DMS79 treated with DMSO at 0.1 percent for 48 hours (cell line): ENCODE measurements around the gene CLCN7.

Source experiments
- DNase-seq: peaks from one replicate; lab custom pipeline; 2025; lab: John Stamatoyannopoulos, UW

Gene CLCN7

DNA sequence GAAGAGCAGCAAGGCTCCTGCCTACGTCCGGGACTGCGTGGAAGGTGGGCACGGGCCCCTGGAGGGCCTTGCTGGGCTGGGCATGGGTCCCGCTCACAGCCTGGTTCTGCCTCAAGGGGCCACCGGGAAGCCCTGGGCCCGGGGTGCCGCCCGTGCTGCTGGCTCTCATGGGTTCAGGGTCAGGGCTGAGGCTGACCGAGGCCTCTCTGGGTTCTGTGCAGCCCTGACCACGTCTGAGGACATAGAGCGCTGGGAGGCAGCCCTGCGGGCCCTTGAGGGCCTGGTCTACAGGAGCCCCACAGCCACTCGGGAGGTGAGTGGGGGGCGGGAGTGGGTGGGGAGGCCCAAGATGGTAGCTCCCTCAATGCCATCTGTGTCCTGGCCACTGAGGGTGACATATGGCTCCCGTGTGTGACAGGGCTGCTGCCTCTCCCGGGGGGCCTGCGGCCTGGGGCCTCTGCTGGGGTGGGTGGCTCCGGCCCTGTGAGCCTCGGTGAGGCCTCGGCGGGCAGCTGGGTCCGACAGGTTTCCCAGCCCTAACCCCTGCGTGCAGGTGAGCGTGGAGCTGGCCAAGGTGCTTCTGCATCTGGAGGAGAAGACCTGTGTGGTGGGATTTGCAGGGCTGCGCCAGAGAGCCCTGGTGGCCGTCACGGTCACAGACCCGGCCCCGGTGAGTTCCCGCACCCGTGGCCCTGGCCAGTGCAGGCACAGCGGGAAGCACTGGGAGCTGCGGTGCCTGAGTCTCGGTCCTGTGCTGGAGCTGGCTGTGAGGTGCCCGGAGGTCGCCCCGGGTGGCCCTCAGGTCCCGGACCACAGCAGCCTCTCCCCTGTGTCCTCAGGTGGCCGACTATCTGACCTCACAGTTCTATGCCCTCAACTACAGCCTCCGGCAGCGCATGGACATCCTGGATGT lies 27.5 kb upstream of the CLCN7 start:
- no peak for DNase-seq

DNA sequence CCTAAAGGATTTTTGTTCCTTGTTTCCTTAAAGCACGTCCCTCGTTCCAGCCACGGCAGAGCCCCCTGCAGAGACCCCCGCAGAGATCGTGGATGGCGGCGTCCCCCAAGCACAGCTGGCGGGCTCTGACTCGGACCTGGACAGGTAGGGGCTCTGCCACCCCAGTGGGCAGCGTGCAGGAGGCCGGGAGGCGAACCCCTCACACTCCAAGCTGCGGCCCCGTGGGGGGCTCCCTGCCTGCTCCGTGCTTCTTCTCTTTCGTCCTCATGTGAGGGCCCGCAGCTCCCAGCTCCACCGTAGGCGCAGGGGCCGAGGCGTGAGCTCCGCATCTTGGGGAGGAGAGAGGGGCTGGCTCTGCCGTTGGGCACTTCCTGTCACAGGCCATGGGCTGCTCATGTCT lies 26.8 kb upstream of the CLCN7 start:
- no peak for DNase-seq

GRCh38 chr16:1500465-1501150 lies 25.8 kb upstream of the CLCN7 start:
- no peak for DNase-seq

- no peak for DNase-seq
Observed at GRCh38 chr16:1499756-1500464, 25.1 kb upstream of the CLCN7 start.

DNA sequence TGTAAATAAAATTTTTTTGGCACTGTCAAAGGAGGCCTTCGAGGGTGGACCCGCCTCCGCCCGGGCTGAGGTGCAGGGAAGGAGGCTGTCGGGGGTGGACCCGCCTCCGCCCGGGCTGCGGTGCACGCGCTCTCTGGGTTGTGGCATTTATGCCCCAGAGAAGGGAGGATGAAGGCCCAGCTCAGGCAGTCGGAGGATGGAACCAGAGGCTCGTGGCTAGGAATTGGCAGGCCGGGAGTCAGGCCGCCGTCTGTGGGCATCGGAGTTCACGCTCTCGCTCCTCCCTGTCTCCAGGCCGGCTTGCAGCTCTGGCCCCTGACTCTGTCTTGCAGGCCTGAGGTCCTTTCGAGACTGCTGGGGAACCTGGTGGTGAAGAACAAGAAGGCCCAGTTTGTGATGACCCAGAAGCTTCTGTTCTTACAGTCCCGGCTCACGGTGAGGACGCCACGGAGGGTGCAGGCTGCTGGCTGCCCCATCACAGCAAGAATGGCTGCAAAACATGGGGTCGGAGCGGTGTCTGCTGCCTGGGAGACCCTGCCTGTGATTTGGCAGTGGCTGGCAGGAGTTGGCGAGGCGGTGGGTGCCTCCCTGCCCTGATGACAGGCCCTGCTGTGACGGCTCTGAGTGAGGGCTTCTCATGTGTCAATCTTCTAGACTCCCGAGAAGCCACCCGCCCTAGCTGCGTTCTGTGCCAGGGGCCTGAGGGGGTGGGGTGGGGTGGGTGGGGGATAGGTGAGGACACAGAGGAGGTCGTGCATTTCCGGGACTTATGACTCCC lies 24.3 kb upstream of the CLCN7 start:
- no peak for DNase-seq

DNA sequence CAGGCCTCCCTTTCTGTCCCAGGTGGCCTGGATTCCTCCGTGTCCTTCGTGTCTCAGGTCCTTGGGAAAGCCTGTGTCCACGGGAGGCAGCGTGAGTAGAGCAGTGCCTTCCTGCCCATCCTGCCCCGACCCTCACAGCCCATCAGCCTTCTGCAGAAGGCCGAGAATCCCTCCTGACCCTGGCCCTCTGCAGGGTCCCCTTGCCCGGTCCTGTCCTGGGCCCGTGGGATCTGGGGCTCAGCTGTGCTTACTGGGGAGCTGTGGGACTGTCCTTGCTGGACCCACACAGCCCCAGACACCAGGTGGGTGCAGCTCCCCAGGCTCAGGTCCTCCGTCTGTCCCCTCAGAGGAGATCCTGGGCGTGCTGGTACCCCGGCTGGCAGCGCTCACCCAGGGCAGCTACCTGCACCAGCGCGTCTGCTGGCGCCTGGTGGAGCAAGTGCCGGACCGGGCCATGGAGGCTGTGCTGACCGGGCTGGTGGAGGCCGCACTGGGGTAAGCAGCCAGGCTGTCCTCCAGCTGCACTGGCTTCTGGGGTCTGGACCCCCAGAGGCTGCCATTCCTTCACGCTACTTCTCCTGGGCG lies 22.3 kb upstream of the CLCN7 start:
- no peak for DNase-seq

GRCh38 chr16:1496464-1496863 lies 21.6 kb upstream of the CLCN7 start:
- no peak for DNase-seq

DNA sequence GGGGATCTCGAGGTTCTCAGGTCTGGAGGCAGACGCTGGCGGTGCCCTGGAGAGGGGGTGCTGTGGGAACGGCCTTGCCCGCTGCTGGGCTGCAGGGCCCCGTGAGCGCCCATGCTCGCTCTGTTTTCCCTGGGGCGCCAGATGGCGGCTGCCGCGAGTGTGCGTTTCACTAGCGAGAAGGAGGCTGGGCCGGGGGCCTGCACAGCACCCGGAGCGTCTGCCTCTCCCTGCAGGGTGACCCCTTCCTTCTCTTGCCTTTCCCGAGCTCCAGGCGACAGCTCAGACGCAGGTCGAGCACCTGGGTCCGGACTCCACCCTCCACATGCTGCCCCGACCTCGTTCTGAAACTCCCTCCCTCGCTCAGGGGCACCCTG lies 21.0 kb upstream of the CLCN7 start:
- no peak for DNase-seq

DNA sequence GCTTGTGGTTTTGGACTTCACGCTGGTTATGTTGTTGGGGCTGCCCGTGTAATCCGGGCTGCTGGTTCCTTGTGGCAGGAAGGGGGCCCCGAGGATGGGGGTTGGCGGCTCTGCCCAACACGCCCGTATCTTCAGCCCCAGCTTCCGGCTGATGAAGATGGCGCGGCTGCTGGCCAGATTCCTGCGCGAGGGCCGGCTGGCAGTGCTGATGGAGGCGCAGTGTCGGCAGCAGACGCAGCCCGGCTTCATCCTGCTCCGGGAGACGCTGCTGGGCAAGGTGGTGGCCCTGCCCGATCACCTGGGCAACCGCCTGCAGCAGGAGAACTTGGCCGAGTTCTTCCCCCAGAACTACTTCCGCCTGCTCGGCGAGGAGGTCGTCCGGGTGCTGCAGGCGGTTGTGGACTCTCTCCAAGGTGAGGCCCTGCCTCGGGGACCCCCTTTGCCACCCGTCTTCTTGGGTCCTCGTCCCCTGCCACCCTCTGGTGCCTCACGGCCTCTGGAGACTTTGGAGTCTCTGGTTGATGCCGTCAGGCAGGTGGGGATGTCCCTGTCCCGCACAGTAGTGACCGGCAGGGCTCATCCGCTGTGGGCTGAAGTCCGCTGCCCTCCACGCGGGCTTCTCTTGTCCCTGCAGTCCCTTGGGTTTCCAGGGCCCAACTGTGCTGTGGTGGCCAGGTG lies 20.5 kb upstream of the CLCN7 start:
- DNase-seq = no peak

GRCh38 chr16:1494711-1495110 lies 19.9 kb upstream of the CLCN7 start:
- no peak for DNase-seq

DNA sequence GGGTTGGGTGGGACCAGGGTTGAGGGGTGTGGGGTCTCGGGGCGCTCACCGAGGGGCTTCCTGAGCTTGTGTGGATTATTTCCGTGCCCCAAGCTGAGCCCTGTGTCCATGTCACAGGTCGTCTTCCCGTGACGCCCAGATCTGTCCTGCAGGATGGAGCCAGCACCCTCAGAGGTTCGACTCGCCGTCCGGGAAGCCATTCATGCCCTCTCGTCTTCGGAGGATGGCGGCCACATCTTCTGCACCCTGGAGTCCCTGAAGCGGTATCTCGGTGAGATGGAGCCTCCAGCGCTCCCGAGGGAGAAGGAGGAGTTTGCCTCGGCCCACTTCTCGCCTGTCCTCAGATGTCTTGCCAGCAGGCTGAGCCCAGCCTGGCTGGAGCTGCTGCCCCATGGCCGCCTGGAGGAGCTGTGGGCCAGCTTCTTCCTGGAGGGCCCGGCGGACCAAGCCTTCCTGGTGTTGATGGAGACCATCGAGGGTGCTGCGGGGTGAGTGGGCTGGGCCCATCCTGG lies 19.4 kb upstream of the CLCN7 start:
- DNase-seq = no peak

DNA sequence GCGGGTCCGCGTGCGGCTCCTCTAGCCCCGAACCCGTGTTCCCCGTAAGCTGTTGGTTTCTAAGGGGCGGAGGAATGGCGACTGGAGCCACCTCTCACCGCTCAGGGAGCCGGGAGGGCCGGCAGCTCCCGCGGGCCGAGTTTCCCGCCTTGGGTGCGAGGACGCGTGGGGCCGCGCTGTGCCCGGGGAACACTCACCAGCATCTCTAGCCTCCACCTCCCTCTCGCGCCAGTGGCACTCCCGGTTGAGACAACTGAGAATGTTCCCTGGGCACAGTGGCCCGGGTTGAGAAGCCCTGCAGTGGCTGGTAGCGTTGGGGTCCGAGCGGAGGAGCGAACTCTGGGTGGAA lies 18.9 kb upstream of the CLCN7 start:
- no peak for DNase-seq

DNA sequence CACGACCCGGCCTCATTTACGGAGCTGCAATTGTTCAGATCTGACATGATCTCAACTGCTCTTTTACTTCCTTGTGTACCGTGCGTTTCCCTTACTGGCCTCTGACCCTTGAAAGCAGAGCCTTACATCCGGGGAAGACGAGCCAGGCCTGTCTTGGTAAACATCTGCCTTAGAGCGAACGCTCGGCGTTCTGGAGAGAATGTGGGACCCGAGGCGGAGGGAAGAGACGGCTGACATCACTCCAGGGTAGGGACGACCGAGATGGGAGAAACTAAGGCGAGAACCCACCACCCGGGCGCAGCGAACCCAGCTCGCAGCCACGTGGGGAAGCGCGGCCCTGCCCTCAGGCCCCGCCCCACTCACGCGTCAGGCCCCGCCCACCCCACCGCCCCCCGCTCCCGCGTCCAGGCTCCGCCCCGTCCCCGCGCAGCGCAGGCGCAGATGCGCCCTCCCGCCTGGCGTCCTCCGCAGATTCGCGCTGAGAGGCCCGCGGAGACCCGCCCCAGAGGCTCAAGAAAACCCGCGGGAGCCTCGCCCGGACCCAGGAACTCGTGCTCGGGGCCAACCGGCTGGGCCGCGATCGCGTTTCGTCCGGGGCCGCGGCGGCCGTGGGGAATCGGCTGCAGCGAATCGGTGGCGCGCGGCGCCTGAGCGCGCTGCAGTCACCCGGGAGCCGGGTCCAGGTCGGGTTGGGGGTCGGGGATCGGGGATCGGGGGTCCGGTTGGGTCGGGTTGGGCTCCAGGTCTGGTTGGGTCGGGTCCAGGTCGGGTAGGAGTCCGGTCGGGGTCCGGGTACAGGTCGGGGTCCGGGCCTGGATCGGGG lies 18.3 kb upstream of the CLCN7 start, which contains the start of gene TELO2:
TELO2 (plus strand) TSS at position 438 of the 823 bp plus-strand sequence. CDS start 922 bp downstream, outside the sequence.
- DNase-seq = peak; percentile 47

DNA sequence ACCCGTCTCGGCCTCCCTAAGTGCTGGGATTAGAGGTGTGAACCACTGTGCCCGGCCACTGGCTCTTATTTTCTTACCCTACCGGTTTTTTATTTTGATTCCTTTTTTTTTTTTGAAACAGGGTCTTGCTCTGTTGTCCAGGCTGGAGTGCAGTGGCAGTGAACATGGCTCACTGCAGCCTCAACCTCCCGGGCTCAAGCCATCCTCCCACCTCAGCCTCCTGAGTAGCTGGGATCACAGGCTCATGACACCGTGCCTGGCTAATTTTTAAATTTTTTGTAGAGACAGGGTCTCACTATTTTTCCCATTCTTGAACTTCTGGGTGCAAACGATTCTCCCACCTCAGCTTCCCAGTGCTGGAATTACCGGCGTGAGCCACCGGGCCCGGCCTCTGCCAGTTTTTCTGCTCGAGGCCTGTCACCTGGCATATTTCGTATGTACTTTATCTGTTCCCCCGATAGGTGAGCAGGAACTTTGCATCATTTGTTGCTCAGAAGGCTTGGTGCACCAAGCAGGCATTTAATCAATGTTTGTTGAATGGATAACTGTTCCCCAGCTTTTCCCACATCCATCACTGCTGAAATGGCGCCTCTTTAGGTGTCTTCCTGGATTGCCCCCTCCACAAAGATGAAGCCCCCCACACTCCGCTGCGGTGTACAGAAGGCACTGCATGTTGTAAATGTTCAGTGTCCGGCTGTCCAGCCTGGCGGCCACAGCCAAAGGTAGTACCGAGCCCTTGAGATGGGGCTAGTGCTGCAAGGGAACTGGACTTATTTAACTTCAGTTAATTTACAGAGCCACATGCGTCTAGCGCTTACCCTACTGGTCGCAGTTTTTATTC lies 17.5 kb upstream of the CLCN7 start:
- DNase-seq = no peak

DNA sequence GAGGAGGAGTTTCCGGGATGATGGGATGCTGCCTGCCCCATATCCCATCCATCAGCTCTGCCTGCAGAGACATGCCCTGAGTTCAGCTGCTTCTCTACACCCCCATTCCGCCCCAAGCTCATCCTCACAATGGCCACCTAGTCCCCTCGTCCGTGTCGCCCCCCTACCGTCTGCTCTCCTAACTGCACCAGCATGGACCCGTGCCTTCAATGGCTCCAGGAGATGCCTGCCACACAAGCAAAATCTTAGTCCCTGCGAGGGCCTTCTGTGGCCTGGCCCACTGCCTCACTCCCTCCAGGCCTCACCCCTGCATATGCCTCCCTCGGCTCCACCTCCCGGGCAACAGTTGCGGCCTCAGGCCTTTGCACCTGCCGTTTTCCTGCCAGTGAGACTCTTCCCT lies 16.5 kb upstream of the CLCN7 start:
- DNase-seq = no peak

DNA sequence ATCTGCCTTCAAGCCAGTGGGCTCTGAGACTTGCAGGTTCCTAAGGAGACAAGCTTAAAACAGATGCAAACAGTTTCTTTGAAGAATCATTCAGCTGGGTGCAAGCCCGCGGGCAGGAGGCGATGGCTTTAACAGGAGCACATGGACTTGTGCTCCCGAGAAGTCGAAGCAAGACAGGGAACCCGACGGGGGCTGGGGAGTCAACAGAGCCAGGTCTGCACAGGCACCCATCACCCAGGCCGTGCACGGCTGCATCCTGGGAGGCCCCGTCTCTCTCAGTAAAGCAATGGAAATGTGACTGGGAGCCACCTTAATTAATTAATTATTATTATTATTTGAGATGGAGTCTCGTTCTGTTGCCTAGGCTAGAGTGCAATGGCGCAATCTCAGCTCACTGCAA lies 14.2 kb upstream of the CLCN7 start:
- DNase-seq = no peak

DNA sequence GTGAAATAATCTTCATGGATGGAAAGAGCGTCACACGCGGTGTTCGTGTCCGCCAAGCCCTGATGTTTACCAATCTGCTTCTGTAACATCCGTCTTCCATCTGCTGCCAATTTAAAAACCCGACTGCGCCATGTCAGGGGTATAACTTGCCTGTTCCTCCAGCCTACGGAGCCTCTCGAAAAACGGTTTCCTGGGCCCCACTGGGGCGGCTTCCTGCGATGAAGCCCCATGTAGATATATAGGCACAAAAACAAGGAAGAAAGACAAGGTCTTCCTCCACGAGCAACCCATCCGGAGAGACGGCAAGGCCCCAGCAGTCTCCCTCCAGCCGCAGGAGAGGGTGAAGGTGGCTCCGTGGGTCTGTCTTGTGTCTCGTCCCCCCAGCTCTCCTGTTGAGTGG lies 13.8 kb upstream of the CLCN7 start, which contains the start of gene PTX4:
PTX4 (minus strand) TSS at position 326 of the 400 bp plus-strand sequence; CDS start at position 291, 35 bp downstream.
- DNase-seq = no peak

GRCh38 chr16:1488054-1488601 lies 13.3 kb upstream of the CLCN7 start:
- no peak for DNase-seq
